ENCODE measurements around the gene TMPRSS2.

GRCh38 chr21:41419921-41420862, 87.8 kb downstream of the TMPRSS2 start:
- TF ChIP-seq CTCF (IDR thresholded peaks at IDR 0.05): no peak
- TF ChIP-seq ZFX (IDR thresholded peaks at IDR 0.05; ENCODE audit: borderline replicate concordance): no peak
